Activated CD4-positive, alpha-beta T cell treated with anti-CD3 and anti-CD28 coated beads, Interleukin-2, Interleukin-6, amounts not matched to agents 100 ng/mL and 50 ng/mL, durations not matched to agents 16 hours and 8 hours (primary cell): ENCODE data around the gene CTSK.
"Not testable (repeated sequence)": the region's sequence is repeated elsewhere in the genome, so short reads cannot be mapped to it uniquely, and the experiment has no call there.

Source experiments
- DNase-seq: peaks from one replicate; pipeline ENCODE4 v3.0.0-alpha.2; 2020

CTSK gene

DNA sequence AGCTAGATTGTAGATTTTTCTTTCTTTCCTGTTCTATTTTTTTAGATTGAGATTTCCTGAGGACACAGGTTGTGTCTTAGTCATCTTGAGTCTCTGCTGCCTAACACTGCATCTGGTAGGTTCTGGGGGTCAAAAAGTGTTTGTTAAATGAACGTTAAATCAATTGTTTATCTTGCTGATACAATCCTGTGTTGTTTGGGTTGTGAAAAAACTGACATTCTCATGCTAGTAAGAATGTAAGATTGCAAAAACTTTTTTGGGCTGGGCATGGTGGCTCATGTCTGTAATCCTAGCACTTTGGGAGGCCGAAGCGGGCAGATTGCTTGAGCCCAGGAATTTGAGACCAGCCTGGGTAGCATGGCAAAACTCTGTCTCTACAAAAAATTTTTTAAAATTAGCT lies 3.4 kb downstream of the CTSK start:
- DNase-seq: no peak

DNA sequence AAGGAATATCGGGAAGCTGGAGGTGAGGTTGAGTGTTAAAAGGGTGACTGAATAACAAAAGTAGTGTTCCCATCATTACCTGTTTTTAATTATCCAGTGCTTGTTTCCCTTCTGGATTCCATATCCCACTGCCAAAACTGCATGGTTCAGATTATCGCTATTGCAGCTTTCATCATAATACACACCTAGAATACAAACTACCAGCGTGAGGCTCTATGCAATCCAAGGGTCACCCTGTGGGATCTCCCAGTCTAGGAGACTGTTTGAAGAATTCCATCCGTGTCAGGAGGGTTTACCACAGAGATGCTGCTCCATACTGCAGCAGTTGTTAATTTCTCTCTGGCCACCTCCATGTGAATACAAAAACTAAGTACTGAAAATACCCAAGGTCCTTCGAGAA lies 9.0 kb downstream of the CTSK start:
- no peak for DNase-seq

DNA sequence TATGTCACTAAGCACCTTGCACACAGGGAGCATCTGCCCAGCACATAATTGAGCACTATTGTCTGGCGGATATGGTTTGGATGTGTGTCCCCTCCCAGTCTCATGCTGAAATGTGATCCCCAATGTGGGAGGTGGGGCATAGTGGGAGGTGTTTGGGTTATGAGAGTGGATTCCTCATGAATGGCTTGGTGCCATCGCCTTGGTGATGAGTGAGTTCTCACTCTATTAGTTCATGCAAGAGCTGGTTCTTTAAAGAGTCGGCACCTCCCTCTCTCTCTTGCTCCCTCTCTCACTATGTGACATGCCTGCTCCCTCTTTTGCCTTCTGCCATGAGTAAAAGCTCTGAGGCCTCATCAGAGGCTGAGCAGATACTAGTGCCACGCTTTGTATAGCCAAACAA lies 9.5 kb downstream of the CTSK start:
- DNase-seq: no peak

DNA sequence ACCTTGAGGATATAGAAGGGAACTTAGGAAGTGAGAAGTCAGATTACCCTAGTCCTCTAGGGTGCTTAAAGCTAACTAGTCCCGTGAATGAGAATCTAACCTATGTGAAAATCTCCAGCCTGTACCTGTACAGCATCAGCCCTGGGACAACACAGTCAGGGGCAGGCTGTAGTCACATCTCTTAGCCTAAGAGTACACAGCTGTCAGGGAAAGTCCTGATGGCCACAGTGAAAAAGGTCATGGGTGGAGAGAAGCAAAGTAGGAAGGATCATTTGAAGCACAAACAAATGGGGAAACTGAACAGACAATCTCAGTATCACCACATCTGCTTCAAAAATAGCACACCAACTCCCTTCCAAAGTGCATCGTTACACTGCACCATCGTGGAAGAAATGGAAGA lies 11.7 kb downstream of the CTSK start:
- DNase-seq: no peak

DNA sequence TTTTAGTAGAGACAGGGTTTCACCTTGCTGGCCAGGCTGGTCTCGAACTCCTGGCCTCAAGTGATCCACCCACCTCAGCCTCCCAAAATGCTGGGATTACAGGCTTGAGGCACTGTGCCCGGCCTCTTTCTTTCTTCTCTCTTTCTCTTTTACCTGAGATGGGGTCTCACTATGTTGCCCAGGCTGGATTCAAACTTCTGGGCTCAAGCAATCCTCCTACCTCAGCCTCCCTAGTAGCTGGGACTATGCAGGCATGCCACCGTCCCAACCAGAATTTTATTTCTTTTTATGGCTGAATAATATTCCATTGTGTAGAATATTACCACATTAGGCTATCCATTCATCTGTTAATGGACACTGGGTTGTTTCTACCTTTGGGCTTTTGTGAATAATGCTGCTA lies 14.3 kb downstream of the CTSK start:
- not testable (repeated sequence) for DNase-seq

DNA sequence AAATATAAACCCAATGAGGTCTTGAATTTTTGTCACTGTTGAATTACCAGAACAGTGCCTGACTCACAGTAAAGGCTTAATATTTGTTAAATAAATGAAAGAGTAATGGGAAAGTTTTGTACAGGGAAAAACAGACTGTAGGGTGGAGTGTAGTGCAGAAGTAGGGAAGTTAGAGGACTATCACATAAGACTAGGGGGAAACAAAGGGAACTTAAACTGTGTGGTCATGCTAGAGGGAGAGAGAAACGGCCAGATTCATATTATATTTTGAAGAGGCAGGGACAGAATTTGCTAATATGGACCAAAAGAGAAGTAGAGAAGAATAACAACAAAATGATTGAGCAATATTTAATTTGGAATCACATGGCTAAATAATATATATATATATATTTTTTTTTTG lies 14.8 kb downstream of the CTSK start:
- no peak for DNase-seq

DNA sequence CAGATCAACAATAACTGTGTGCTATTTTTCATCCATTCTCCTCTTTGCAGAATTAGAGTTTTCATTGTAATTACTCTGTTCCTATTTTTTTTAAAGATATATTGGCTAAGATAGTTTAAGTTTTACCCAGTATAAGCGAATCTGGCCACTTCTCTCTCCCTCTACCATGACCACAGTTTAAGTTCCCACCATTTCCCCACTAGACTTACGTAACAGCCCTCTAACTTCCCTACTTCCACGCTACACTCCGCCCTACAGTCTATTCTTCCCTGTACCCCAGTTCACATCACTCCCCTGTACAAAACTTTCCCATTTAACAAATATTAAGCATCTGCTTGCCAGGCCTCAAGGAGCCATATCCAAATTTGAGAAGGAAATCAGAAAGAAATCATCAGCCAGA lies 16.5 kb downstream of the CTSK start:
- no peak for DNase-seq

DNA sequence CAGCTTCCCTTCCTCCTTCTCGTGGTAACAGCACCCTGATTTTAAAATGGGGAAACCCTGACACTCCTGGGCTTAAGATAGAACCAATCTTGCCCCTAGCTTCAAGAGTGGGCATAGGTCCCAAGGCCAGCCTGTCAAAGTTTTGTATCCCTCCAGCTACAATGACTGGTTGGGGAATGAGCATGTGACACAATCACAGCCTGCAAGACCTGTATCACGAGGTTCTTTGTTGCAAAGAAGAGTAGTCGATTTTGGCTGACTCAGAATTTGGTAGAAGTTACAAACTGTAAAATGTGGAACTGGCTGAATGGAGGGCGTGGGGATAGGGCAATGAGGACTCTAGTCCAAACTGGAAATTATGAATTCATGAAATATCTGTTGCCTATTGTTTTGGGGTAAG lies 18.7 kb downstream of the CTSK start:
- no peak for DNase-seq

DNA sequence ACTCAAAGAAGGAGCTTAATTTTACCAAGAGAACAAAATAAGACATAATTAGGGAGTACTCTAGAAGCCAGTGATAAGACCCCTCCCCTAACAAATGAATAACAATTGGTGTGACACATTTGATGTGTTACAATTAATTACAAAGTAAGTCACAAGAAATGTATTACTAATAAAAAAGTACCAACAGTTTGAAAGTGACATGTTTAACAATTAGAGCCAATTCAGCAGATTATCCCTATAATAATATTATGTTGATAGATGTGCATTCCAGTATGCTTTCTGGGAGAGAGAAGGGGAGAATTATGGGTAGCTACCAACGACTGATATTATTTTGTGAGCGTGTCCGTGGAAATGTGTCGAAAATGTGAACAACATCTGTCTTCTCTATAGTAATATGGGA lies 19.1 kb downstream of the CTSK start:
- DNase-seq: no peak

DNA sequence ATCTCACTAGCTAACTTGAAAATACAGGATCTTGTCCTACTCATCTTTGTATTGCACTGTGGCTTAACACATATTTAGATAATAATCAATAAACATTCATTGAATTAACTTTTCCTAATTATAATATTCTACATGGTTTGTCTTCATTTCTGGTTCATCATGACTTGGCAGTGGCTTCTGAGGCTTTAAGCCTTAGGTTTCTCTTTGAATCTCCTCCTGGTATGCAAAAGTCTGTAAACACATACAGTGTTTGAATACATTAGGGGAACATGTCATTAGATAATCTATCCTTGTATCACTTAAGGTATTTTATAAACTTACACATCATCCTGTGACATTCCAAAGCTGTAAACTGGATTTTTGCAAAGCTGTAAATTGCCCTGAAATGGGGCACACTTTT lies 20.6 kb downstream of the CTSK start:
- no peak for DNase-seq

DNA sequence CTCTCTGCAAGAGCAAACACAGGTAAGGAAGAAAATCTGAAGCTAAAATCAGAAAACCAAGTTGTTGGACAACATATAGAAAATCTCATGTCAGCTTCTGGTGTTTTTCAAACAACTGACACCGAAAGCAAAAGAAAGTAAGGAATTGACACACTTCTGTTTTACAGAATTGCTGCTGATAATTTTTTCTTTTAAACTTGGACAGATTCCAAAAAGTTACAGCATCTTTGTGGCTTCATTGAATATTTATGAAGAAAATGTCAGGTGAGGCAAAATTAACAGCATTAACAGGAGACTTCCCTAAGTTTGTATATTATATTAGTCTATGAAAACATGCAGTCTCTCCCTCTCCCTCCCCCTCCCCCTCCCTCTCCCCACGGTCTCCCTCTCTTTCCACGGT lies 27.6 kb downstream of the CTSK start:
- DNase-seq: no peak

DNA sequence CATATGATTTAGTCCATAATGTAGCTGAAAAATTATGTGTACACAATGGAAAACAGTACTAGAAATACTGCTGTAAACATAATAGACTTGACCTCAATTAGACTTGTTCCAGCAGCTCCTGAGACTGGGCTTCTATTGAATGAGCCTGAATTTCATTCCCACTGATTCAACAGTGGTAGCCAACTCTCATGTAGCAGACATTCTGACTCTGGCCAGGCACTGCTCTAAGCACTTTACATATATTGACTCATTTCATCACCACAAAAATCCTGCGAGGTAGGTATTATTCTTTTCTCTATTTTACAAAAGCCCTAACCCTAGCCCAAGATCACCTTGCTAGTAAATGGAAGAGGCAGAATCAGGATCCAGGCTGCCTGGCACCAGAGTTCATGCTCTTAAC lies 29.7 kb downstream of the CTSK start:
- DNase-seq: no peak

DNA sequence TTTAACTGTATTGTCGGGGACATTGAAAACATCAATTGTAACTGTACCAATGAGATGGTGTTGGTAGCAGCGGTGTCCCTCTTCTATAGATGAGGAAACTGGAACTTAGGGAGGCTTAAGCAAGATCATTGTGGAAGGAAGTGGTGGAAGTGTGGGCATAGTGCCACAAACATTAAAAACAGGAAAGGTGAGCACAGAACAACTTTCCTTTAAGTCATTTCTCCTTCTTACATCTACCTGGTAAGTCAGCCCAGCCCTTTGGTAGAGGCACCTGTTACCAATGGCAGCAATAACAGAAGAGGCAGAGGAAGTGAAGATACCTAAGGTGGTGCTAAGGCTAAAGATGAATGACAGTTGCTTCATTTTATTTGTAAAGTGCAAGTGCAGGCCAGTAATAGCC lies 30.5 kb downstream of the CTSK start:
- no peak for DNase-seq

DNA sequence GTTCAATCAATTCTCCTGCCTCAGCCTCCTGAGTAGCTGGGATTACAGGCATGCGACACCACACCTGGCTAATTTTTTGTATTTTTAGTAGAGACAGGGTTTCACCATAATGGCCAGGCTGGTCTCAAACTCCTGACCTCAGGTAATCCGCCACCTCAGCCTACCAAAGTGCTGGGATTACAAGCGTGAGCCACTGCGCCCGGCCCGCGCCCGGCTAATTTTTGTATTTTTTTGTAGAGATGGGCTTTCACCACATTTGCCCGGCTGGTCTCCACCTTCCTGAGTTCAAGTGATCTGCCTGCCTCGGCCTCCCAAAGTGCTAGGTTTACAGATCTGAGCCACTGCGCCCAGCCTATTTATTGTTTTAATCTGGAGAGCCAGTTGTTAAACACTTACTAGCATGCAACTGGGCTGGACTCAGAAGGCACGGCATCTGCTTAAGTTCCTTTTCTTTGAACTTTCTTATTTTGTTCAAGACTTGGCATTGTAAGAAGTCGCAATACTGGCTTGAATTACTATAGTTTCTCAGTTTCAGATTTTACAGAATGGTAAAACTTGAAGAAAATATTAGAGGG lies 32.0 kb downstream of the CTSK start:
- DNase-seq: not testable (repeated sequence)

DNA sequence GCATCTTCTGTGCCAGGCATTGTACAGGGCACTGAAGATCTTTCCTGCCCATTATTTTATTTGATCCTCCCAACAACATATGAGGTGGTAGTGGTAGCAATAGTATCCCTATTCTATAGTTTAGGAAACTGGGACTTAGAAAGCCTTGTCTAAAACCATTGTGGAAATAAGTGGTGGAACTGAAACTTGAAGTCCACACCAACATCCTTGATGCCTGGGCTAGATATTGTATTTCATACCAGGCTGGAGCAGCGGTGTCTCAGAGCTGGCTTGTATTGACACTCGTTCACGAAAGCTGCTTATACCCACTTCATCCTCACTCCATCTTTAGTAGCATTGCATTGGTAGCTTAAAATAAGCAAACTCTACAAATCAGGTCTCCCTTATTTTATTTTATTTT lies 32.8 kb downstream of the CTSK start:
- DNase-seq: no peak

DNA sequence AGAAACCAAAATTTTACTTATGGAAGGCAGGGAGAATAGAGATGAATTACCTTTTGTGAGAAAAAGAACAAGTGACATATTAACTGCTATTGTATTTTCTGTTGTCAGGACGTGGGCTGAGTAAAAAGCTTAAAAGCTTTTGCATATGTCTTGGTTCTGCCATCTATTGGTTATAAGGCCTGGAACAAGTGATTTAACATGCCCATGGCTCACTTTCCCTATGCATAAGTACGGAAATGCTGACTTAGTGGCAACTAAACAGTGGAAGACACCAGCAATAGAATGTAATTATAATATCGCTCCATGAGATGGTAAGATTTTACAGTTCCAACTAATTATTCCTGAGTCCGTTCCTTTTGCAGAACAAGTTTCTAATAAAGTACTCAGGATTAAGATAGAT lies 35.7 kb downstream of the CTSK start:
- DNase-seq: no peak

DNA sequence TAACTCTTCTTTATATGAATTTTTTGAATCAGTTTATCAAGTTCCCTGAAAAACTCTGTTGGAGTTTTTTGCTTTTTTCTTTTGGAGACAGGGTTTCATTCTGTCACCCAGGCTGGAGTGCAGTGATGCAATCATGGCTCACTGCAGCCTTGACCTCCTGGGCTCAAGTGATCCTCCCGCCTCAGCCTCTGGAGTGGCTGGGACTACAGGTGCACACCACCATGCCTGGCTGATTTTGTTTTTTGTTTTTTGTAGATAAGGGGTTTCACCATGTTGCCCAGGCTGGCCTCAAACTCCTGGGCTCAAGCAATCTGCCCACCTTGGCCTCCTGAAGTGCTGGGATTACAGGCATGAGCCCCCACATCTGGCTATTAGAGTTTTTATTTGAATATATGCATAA lies 40.4 kb downstream of the CTSK start:
- DNase-seq: not testable (repeated sequence)

DNA sequence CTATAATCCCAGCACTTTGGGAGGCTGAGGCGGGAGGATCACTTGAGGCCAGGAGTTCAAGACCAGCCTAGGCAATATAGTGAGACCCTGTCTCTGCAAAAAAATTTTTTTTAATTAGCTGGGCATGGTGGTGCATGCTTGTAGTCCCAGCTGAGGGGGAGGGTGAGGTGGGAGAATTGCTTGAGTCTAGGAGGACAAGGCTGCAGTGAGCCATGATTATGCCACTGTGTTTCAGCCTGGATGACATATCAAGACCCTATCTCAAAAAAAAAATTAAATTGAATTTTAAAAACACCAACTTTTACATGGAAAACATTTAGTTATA lies 42.1 kb downstream of the CTSK start:
- DNase-seq: not testable (repeated sequence)

DNA sequence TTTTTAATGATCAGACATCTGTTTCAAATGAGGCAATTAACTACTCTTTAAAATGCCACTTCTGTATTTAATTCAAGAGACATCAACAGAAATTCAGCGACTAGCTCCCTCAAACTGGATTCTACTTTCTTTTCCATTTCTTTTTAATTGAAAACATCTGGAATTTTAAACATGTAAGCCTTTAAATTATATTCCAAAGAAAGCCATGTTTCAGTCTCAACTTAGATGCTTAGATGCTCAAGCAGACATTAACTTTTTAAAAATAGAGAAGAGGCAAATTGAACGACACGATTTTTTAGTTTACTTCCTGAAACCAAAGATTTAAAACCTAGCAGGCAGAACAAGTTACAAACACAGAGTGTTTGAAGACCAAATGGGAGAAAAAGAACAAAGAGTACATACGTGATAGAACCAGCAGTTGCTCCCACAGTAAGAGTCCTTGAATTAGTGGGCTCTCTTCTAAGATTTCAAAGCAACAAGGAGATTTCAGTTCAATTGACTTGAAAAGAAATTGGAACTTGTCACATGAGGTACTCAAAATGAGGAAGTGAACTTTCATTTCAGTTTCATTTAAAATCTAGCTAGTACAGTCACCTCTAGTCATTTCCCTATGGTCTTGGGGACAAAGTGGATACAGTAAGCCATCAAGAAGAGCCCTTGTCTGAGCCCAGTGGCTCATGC lies 42.6 kb downstream of the CTSK start, which contains the start of gene CTSS:
CTSS (minus strand) TSS at position 483 of the 681 bp plus-strand sequence. CDS start 1,015 bp downstream, outside the sequence.
- peak; percentile 61 for DNase-seq

DNA sequence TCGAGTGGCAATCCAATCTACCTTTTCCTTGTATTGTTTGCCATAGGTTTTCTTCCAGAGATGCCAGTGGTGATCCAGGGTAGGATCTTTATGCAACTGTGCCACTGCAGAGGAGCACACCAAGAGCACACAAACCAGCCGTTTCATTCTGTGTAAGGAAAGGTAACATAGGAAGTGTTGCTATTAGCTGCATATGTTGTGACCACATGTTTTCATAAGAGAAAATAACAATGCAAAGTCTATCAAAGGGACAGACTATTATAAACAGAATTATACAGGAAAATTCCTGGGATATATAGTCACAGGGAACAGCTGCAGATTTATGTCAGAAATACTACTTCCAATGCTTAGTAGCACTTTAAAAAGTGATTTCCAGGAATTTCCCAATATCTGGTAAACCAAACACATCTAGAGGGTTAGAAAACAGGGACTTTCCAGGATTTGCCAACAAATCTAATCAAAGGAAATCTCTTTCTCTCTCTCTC lies 43.4 kb downstream of the CTSK start:
- DNase-seq: peak; percentile 44

DNA sequence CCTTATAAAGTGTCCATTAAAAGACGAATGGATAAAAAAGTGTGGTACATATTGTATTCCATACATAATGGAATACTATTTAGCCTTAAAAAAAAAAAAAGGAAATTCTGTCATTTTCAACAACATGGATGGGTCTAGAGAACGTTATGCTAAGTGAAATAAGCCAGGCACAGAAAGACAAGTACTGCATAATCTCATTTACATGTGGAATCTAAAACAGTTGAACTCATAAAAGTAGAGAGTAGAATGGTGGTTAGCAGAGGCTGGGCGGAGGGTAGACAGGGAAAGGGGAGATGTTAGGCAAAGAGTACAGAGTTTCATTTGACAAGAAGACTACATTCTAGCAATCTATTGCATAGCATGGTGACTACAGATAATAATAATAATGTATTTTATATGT lies 45.0 kb downstream of the CTSK start:
- DNase-seq: no peak

DNA sequence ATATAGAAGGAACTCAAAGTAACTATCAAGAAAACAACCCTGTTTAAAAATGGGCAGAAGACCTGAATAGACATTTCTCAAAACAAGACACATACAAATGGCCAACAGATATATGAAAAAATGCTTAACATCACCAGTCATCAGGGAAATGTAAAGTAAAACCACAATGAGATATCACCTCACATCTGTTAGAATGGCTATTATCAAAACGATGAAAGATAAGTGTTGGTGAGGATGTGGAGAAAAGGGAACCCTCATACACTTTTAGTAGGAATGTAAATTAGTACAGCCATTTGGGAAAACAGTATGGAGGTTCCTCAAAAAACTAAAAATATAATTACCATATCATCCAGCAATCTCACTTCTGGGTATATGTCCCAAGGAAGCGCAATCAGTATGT lies 45.5 kb downstream of the CTSK start:
- DNase-seq: no peak

DNA sequence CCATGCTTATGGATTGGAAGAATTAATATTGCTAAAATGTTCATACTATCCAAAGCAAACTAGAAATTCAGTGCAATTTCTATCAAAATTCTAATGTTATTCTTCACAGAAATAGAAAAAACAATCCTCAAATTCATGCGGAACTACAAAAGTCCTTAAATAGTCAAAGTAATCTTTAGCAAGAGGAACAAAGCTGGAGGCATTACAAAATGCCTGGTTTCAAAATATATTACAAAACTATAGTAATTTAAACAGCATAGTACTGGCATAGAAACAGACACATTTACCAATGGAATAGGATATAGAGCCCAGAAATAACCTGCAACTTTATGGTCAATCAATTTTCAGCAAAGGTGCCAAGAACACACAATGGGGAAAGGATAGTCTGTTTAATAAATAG lies 46.3 kb downstream of the CTSK start:
- no peak for DNase-seq

DNA sequence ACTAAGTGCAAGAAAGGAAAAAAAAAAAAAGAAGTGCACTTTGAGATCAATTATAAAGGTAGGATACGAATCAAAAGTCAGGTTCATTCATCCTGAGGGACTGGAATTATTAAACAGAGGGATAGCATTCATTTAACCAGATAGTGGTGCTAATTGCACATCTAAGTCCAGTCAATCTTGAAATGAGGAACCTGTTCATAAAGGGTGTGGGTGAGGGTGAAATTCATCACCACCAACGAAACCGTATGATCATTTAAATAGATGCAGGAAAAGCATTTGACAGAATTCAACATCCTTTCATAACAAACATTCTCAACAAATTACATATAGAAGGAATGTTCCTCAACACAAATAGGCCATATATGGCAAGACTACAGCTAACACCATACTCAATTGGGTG lies 48.0 kb downstream of the CTSK start:
- DNase-seq: no peak

DNA sequence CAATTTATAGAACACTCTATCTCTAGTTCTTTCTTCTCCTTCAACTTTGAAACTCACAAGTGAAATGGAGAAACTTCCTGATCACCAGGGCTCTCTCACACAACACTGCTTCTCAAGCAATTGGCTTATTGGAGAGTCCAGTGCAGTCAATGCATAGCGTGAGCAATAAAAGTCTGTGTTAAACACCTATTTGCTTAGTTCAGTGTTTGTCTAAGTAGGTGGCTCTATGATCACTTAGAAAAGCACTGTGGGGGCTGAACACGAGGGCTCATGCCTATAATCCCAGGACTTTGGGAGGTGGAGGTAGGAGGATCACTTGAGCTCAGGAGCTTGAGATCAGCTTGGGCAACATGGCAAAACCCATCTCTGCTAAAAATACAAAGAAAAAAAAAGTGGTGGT lies 54.6 kb downstream of the CTSK start:
- DNase-seq: no peak
